ENCODE data around the gene HMGB3.

- no peak for TF ChIP-seq CTCF (IDR thresholded peaks at IDR 0.05)
- TF ChIP-seq POLR2AphosphoS5 (IDR thresholded peaks at IDR 0.05; ENCODE audit: insufficient read depth in 1 of 2, low read depth in 1 of 2), result no peak
- TF ChIP-seq POLR2A (IDR thresholded peaks at IDR 0.05), result no peak
These were observed 32.5 kb downstream of the HMGB3 start for GRCh38 chrX:151015684-151016083.

Data from vagina (tissue), 2 donors.